GM21528 (cell line): ENCODE data around the gene RRN3.
"Not testable (repeated sequence)": the region's sequence is repeated elsewhere in the genome, so short reads cannot be mapped to it uniquely, and the experiment has no call there.

Source experiments
- ATAC-seq: cut with Tn5 transposase; IDR thresholded peaks from one replicate; pipeline ENCODE4 v1.9.1; 2021; ENCODE audit warnings: mild to moderate bottlenecking, moderate library complexity; ENCODE audit not compliant: unreplicated experiment, low FRiP score

Gene RRN3

GRCh38 chr16:15052747-15053476 is 41.2 kb downstream of the RRN3 start:
- no peak for ATAC-seq

- no peak for ATAC-seq
Observed at GRCh38 chr16:15051387-15051951, 42.6 kb downstream of the RRN3 start.

- not testable (repeated sequence) for ATAC-seq
Observed at GRCh38 chr16:15050440-15050839, 43.6 kb downstream of the RRN3 start.

GRCh38 chr16:15049581-15050180 is 44.4 kb downstream of the RRN3 start:
- ATAC-seq = no peak

- no peak for ATAC-seq
Observed at GRCh38 chr16:15046692-15047376, 47.2 kb downstream of the RRN3 start.

- not testable (repeated sequence) for ATAC-seq
Observed at GRCh38 chr16:15045270-15045669, 48.8 kb downstream of the RRN3 start.

- no peak for ATAC-seq
Observed at GRCh38 chr16:15044286-15044685, 49.8 kb downstream of the RRN3 start.

- no peak for ATAC-seq
Observed at GRCh38 chr16:15043344-15043743, 50.7 kb downstream of the RRN3 start.

- ATAC-seq = no peak
Observed at GRCh38 chr16:15041271-15042004, 52.6 kb downstream of the RRN3 start.

- ATAC-seq = no peak
Observed at GRCh38 chr16:15038689-15039088, 55.4 kb downstream of the RRN3 start.

- ATAC-seq = no peak
Observed at GRCh38 chr16:15037745-15038144, 56.3 kb downstream of the RRN3 start.

GRCh38 chr16:15037003-15037402 is 57.1 kb downstream of the RRN3 start:
- no peak for ATAC-seq

- no peak for ATAC-seq
Observed at GRCh38 chr16:15035163-15035729, 58.8 kb downstream of the RRN3 start.

- ATAC-seq = no peak
Observed at GRCh38 chr16:15034266-15035162, 59.6 kb downstream of the RRN3 start.

- ATAC-seq = no peak
Observed at GRCh38 chr16:15033309-15033707, 60.8 kb downstream of the RRN3 start.

- no peak for ATAC-seq
Observed at GRCh38 chr16:15032547-15033308, 61.3 kb downstream of the RRN3 start.

- no peak for ATAC-seq
Observed at GRCh38 chr16:15031586-15031985, 62.5 kb downstream of the RRN3 start.

- ATAC-seq = no peak
Observed at GRCh38 chr16:15031179-15031578, 62.9 kb downstream of the RRN3 start.

GRCh38 chr16:15029749-15030148 is 64.3 kb downstream of the RRN3 start:
- ATAC-seq = not testable (repeated sequence)
